HCT116 (cell line): Measurements from ENCODE around the gene NEK7. TPM values are rescaled to one million over a fixed set of nuclear protein-coding genes. Genes with fewer than 3 reads are reported as not detected.

Experiments
- ATAC-seq: fragments of 200-7000 bp; cut with Tn5 transposase; 2 replicates; pipeline ENCODE4 v1.9.1; 2020; ENCODE audit warnings: mild to moderate bottlenecking, moderate library complexity
- BruUV-seq: library from RNA; stranded (reverse); fragments of 400-500 nt; replicated peaks from 2 replicates; lab custom pipeline; 2021; lab: Mats Ljungman, UMichigan
- CTCF ChIA-PET: fragments of 300-600 bp; sonication (Branson Sonifier 250); formaldehyde crosslinking; loops from one replicate; lab custom pipeline; 2021; ENCODE audit warnings: antibody characterized with exemption; lab: Charles Lee
- POLR2A ChIA-PET: fragments of 300-600, 350-600 bp; sonication (Branson Sonifier 250); formaldehyde crosslinking; loops from one replicate; lab custom pipeline; 2021; ENCODE audit warnings: antibody characterized with exemption; lab: Charles Lee
- RAD21 ChIA-PET, 2 experiments: fragments of 300-600 bp; sonication (Branson Sonifier 250); formaldehyde crosslinking; loops; one replicate each; lab custom pipeline; 2023; ENCODE audit warnings: low total read pairs in 2 of 2; ENCODE audit not compliant: uncharacterized antibody in 2 of 2, unreplicated experiment in 2 of 2, low non-redundant PET in 1 of 2; lab: Charles Lee
- DNase-seq: peaks from one replicate; pipeline ENCODE4 v3.0.0-alpha.2; 2010; ENCODE audit warnings: low read depth, low spot score
- H2AFZ ChIP-seq: fragments of 200-600 bp; shearing (Covaris generic), sonication (generic); 2 replicates; pipeline ENCODE4 v1.6.1; 2017; ENCODE audit warnings: low read depth, mixed run types, mixed read lengths, antibody characterized with exemption, low read length; ENCODE audit not compliant: poor library complexity, severe bottlenecking
- H3K27ac ChIP-seq: 2 replicates; pipeline ENCODE4 v1.5.1; 2012; ENCODE audit warnings: low read depth, low read length
- H3K27me3 ChIP-seq: fragments of 200-600 bp; sonication (generic); 2 replicates; pipeline ENCODE4 v1.6.1; 2016; ENCODE audit warnings: mixed run types, low read length, mixed read lengths; ENCODE audit not compliant: insufficient read depth
- H3K36me3 ChIP-seq, 2 experiments: fragments of 200-500 bp in 1 of 2; fragments of 200-600 bp in 1 of 2; sonication (Bioruptor generic) in 1 of 2; sonication (generic) in 1 of 2; 2 replicates each; pipeline versions ENCODE4 v1.5.1 to v1.6.1; 2014 to 2016; ENCODE audit warnings: low read length in 2 of 2, inconsistent platforms in 1 of 2, mixed read lengths in 1 of 2, mixed run types in 1 of 2; ENCODE audit not compliant: insufficient read depth in 2 of 2, control insufficient read depth in 1 of 2
- H3K4me1 ChIP-seq, 2 experiments: fragments of 200-600 bp in 1 of 2; sonication (generic) in 1 of 2; 2 replicates each; pipeline versions ENCODE4 v1.5.1 to v1.6.1; 2012 to 2017; ENCODE audit warnings: low read length in 2 of 2, inconsistent platforms in 1 of 2, mild to moderate bottlenecking in 1 of 2, mixed read lengths in 1 of 2, mixed run types in 1 of 2, moderate library complexity in 1 of 2; ENCODE audit not compliant: insufficient read depth in 2 of 2, control insufficient read depth in 1 of 2
- H3K4me2 ChIP-seq: fragments of 200-600 bp; sonication (generic); 2 replicates; pipeline ENCODE4 v1.6.1; 2017; ENCODE audit warnings: mixed run types, low read length, mixed read lengths
- H3K4me3 ChIP-seq, 2 experiments: fragments of 200-600 bp in 1 of 2; sonication (generic) in 1 of 2; replicated peaks in 1 of 2; 2 replicates each; pipeline ENCODE4 v1.5.1; 2011 to 2016; ENCODE audit warnings: low read length in 2 of 2, control low read depth in 1 of 2, low read depth in 1 of 2, mild to moderate bottlenecking in 1 of 2, mixed read lengths in 1 of 2, mixed run types in 1 of 2
- H3K79me2 ChIP-seq: fragments of 200-600 bp; sonication (generic); 2 replicates; pipeline ENCODE4 v1.6.1; 2017; ENCODE audit warnings: mild to moderate bottlenecking, mixed run types, low read length, moderate library complexity, mixed read lengths; ENCODE audit not compliant: insufficient read depth
- H3K9ac ChIP-seq: fragments of 200-600 bp; sonication (generic); 2 replicates; pipeline ENCODE4 v1.6.1; 2016; ENCODE audit warnings: low read length, mixed read lengths
- H3K9me2 ChIP-seq: fragments of 200-600 bp; sonication (generic), shearing (Covaris generic); 2 replicates; pipeline ENCODE4 v1.6.1; 2017; ENCODE audit warnings: mixed run types, mild to moderate bottlenecking, moderate library complexity; ENCODE audit not compliant: insufficient read depth
- H3K9me3 ChIP-seq, 2 experiments: fragments of 200-500 bp in 1 of 2; fragments of 200-600 bp in 1 of 2; sonication (Bioruptor generic) in 1 of 2; sonication (generic) in 1 of 2; 2 replicates each; pipeline ENCODE4 v1.6.1; 2014 to 2017; ENCODE audit warnings: low read length in 2 of 2, mixed read lengths in 2 of 2, inconsistent platforms in 1 of 2, low read depth in 1 of 2, mild to moderate bottlenecking in 1 of 2, mixed run types in 1 of 2, moderate library complexity in 1 of 2; ENCODE audit not compliant: control insufficient read depth in 1 of 2, insufficient read depth in 1 of 2
- H4K20me1 ChIP-seq: fragments of 200-600 bp; sonication (generic), shearing (Covaris generic); 2 replicates; pipeline ENCODE4 v1.6.1; 2017; ENCODE audit warnings: mixed run types, mild to moderate bottlenecking, moderate library complexity; ENCODE audit not compliant: insufficient read depth
- CEBPB ChIP-seq: IDR thresholded peaks from 2 replicates; pipeline ENCODE4 v1.6.1; 2012; ENCODE audit warnings: low read depth
- EGR1 ChIP-seq: IDR thresholded peaks from 2 replicates; pipeline ENCODE4 v1.6.1; 2012; ENCODE audit warnings: low read depth
- EZH2 ChIP-seq: fragments of 200-600 bp; sonication (generic); IDR thresholded peaks from 2 replicates; pipeline ENCODE4 v1.6.1; 2017; ENCODE audit warnings: antibody characterized with exemption, mixed run types
- EZH2phosphoT487 ChIP-seq: fragments of 200-600 bp; IDR thresholded peaks from 2 replicates; pipeline ENCODE4 v1.6.1; 2018; ENCODE audit warnings: antibody characterized with exemption, borderline replicate concordance
- RAD21 ChIP-seq: IDR thresholded peaks from 2 replicates; pipeline ENCODE4 v1.6.1; 2012; ENCODE audit warnings: low read depth, mild to moderate bottlenecking
- SP1 ChIP-seq: IDR thresholded peaks from 2 replicates; pipeline ENCODE4 v1.6.1; 2012; ENCODE audit warnings: low read depth
- TCF7L2 ChIP-seq: IDR thresholded peaks from 2 replicates; pipeline ENCODE4 v1.7.0; 2011; ENCODE audit warnings: borderline replicate concordance, inconsistent platforms; ENCODE audit not compliant: insufficient read depth, insufficient read length; ENCODE audit errors: extremely low read depth
- ZBTB33 ChIP-seq: IDR thresholded peaks from 2 replicates; pipeline ENCODE4 v1.6.1; 2011; ENCODE audit warnings: mild to moderate bottlenecking, low read length, moderate library complexity; ENCODE audit not compliant: insufficient replicate concordance; ENCODE audit errors: extremely low read depth
- intact Hi-C: fragments of 100-400 bp; cut with micrococcal nuclease; formaldehyde crosslinking; loops from 2 replicates; pipeline ENCODE4 v1.10.0; 2022
- total RNA-seq: library from RNA; stranded (reverse); gene quantifications from one replicate; pipeline ENCODE4 v1.2.1, GENCODE V29; 2021; ENCODE audit not compliant: unreplicated experiment

NEK7 gene
- total RNA-seq, 1 experiment from 2014 or later: 33.0 TPM

- intact Hi-C loops: no loop called here
- BruUV-seq: no TSS peak
Measured at GRCh38 chr1:198244772-198245171, 88.0 kb downstream of the NEK7 start.

GRCh38 chr1:198245379-198245778 lies 88.6 kb downstream of the NEK7 start:
- RAD21 ChIA-PET: no interaction called here
- Histone ChIP-seq H3K36me3 (no peaks in the 10 kb centered on the region), H3K9me2 (no peaks in the 10 kb centered on the region), H4K20me1 (no peaks in the 10 kb centered on the region), H3K4me1 (no peaks in the 10 kb centered on the region), H3K9ac (no peak overlapping the region), H3K27ac (no peak overlapping the region), H3K27me3 (no peaks in the 10 kb centered on the region), H2AFZ (no peak overlapping the region), H3K79me2 (0 out of 2 replicates have a peak, but pooled peaks cover 5% of the 10 kb centered on the region), H3K9me3 (no peaks in the 10 kb centered on the region), H3K4me3 (no peak overlapping the region), H3K4me2 (no peak overlapping the region)
- POLR2A ChIA-PET: no interaction called here
- intact Hi-C loops: no loop called here
- no TSS peak for BruUV-seq
- ATAC-seq (no peak), DNase-seq (no peak)
- TF ChIP-seq RAD21: no peak
- no peak for TF ChIP-seq EZH2phosphoT487
- no peak for TF ChIP-seq EGR1
- no peak for TF ChIP-seq EZH2
- no peak for TF ChIP-seq ZBTB33
- CTCF ChIA-PET: no interaction called here

More at GRCh38 chr1:198244772-198245171, 88.0 kb downstream of the NEK7 start:
- H3K4me3 ChIP-seq: no peak overlapping the region
- no peak overlapping the region for H2AFZ ChIP-seq
- TF ChIP-seq SP1 (no peak), TCF7L2 (no peak), CEBPB (no peak)
- no peaks in the 10 kb centered on the region for H4K20me1 ChIP-seq
- DNase-seq: no peak
- H3K4me1 ChIP-seq: no peaks in the 10 kb centered on the region
- no peaks in the 10 kb centered on the region for H3K36me3 ChIP-seq
- RAD21 ChIA-PET: no interaction called here
- H3K9me2 ChIP-seq: no peaks in the 10 kb centered on the region
- no peak overlapping the region for H3K4me2 ChIP-seq
- H3K9ac ChIP-seq: no peak overlapping the region
- no peaks in the 10 kb centered on the region for H3K9me3 ChIP-seq
- H3K79me2 ChIP-seq: 0 out of 2 replicates have a peak, but pooled peaks cover 5% of the 10 kb centered on the region
- CTCF ChIA-PET: no interaction called here
- POLR2A ChIA-PET: no interaction called here
- ATAC-seq: no peak
- no peak overlapping the region for H3K27ac ChIP-seq
- no peaks in the 10 kb centered on the region for H3K27me3 ChIP-seq
